ENCODE data around the gene PDE3A. TPM values are rescaled to one million over a fixed set of nuclear protein-coding genes. Genes with fewer than 3 reads are reported as not detected.

The PDE3A gene
- total RNA-seq, 1 experiment from 2014 or later: 0.36 TPM

GRCh38 chr12:20716037-20716436 lies 347.7 kb downstream of the PDE3A start:
- H3K27ac Mint-ChIP-seq (ENCODE audit: unreplicated experiment): no peak overlapping the region
- peaks cover 3% of the 10 kb centered on the region for H3K27me3 Mint-ChIP-seq (ENCODE audit: insufficient read depth, unreplicated experiment)
- intact Hi-C loops (cut with micrococcal nuclease; ENCODE audit: unreplicated experiment): loop anchor here (1.0 to 2.0 kb wide), 2 partner anchors 83 to 454 kb away; no protein-coding TSS in a partner anchor
- H3K9me3 Mint-ChIP-seq (ENCODE audit: unreplicated experiment): no peaks in the 10 kb centered on the region
- DNase-seq: peak; percentile 41 to 44
- Histone ChIP-seq H3K27me3 (replicated peaks; ENCODE audit: control insufficient read depth, insufficient read depth, low read length) (no peaks in the 10 kb centered on the region), H3K4me3 (ENCODE audit: low read depth, low read length) (no peak overlapping the region), H3K36me3 (ENCODE audit: control insufficient read depth, insufficient read depth, low read length) (no peaks in the 10 kb centered on the region), H3K9me3 (no peaks in the 10 kb centered on the region), H3K4me1 (no peaks in the 10 kb centered on the region)
- H3K36me3 Mint-ChIP-seq (ENCODE audit: insufficient read depth, unreplicated experiment): no peaks in the 10 kb centered on the region
- no peak overlapping the region for H3K4me3 Mint-ChIP-seq (ENCODE audit: unreplicated experiment)
- TF ChIP-seq, protein P1, sequence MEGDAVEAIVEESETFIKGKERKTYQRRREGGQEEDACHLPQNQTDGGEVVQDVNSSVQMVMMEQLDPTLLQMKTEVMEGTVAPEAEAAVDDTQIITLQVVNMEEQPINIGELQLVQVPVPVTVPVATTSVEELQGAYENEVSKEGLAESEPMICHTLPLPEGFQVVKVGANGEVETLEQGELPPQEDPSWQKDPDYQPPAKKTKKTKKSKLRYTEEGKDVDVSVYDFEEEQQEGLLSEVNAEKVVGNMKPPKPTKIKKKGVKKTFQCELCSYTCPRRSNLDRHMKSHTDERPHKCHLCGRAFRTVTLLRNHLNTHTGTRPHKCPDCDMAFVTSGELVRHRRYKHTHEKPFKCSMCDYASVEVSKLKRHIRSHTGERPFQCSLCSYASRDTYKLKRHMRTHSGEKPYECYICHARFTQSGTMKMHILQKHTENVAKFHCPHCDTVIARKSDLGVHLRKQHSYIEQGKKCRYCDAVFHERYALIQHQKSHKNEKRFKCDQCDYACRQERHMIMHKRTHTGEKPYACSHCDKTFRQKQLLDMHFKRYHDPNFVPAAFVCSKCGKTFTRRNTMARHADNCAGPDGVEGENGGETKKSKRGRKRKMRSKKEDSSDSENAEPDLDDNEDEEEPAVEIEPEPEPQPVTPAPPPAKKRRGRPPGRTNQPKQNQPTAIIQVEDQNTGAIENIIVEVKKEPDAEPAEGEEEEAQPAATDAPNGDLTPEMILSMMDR (IDR thresholded peaks at IDR 0.05; ENCODE audit: insufficient read depth in 1 of 2, low read depth in 1 of 2, low read length in 1 of 2, severe bottlenecking in 1 of 2, unreplicated experiment in 1 of 2): peak; percentile 21 to 57
- no peaks in the 10 kb centered on the region for H3K4me1 Mint-ChIP-seq (ENCODE audit: low read depth, unreplicated experiment)
- POLR2A ChIA-PET: no interaction called here
- no TSS peak for BruUV-seq (replicated peaks)
- CTCF ChIA-PET: no interaction called here

GRCh38 chr12:20716985-20717384 lies 348.6 kb downstream of the PDE3A start:
- Mint-ChIP-seq H3K4me3 (ENCODE audit: unreplicated experiment) (no peak overlapping the region), H3K4me1 (ENCODE audit: low read depth, unreplicated experiment) (no peaks in the 10 kb centered on the region), H3K27ac (ENCODE audit: unreplicated experiment) (no peak overlapping the region), H3K9me3 (ENCODE audit: unreplicated experiment) (no peaks in the 10 kb centered on the region), H3K27me3 (ENCODE audit: insufficient read depth, unreplicated experiment) (peaks cover 3% of the 10 kb centered on the region), H3K36me3 (ENCODE audit: insufficient read depth, unreplicated experiment) (no peaks in the 10 kb centered on the region)
- intact Hi-C loops (cut with micrococcal nuclease; ENCODE audit: unreplicated experiment): loop anchor here (1.0 to 2.0 kb wide), 2 partner anchors 82 to 453 kb away; no protein-coding TSS in a partner anchor
- Histone ChIP-seq H3K27me3 (replicated peaks; ENCODE audit: control insufficient read depth, insufficient read depth, low read length) (no peaks in the 10 kb centered on the region), H3K4me1 (no peaks in the 10 kb centered on the region), H3K9me3 (no peaks in the 10 kb centered on the region), H3K36me3 (ENCODE audit: control insufficient read depth, insufficient read depth, low read length) (no peaks in the 10 kb centered on the region), H3K4me3 (ENCODE audit: low read depth, low read length) (no peak overlapping the region)
- TF ChIP-seq, protein P1 (IDR thresholded peaks at IDR 0.05; ENCODE audit: insufficient read depth in 1 of 2, low read depth in 1 of 2, low read length in 1 of 2, severe bottlenecking in 1 of 2, unreplicated experiment in 1 of 2): no peak
- no TSS peak for BruUV-seq (replicated peaks)
- DNase-seq: no peak
- ChIA-PET POLR2A (no interaction called here), CTCF (no interaction called here)

DNA sequence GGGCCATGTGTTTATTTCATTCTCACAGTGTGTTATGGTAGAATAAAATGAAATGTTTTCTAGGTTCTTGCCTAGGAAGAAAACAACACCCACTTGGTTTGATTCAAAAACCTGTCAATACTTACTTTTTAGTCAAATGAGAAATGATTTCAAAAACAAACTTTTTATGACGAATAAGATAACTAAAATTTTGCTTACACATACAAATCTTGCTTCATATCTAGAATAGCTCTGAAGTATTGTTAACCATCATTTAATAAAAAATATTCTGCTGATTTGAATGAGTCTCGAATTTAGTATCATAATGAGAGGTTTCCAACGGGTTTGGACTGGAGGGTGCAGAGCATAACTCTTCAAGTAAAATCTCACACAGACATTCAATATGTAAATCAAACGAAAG lies 350.0 kb downstream of the PDE3A start:
- peaks cover 3% of the 10 kb centered on the region for H3K27me3 Mint-ChIP-seq (ENCODE audit: insufficient read depth, unreplicated experiment)
- CTCF ChIA-PET: no interaction called here
- DNase-seq: no peak
- Histone ChIP-seq H3K4me1 (no peaks in the 10 kb centered on the region), H3K36me3 (ENCODE audit: control insufficient read depth, insufficient read depth, low read length) (no peaks in the 10 kb centered on the region), H3K4me3 (ENCODE audit: low read depth, low read length) (no peak overlapping the region), H3K9me3 (no peaks in the 10 kb centered on the region), H3K27me3 (replicated peaks; ENCODE audit: control insufficient read depth, insufficient read depth, low read length) (no peaks in the 10 kb centered on the region)
- no peaks in the 10 kb centered on the region for H3K36me3 Mint-ChIP-seq (ENCODE audit: insufficient read depth, unreplicated experiment)
- no peak overlapping the region for H3K27ac Mint-ChIP-seq (ENCODE audit: unreplicated experiment)
- H3K4me1 Mint-ChIP-seq (ENCODE audit: low read depth, unreplicated experiment): no peaks in the 10 kb centered on the region
- H3K9me3 Mint-ChIP-seq (ENCODE audit: unreplicated experiment): no peaks in the 10 kb centered on the region
- no peak overlapping the region for H3K4me3 Mint-ChIP-seq (ENCODE audit: unreplicated experiment)
- intact Hi-C loops (cut with micrococcal nuclease; ENCODE audit: unreplicated experiment): no loop called here
- POLR2A ChIA-PET: no interaction called here
- BruUV-seq (replicated peaks): no TSS peak
- TF ChIP-seq, protein P1 (IDR thresholded peaks at IDR 0.05; ENCODE audit: insufficient read depth in 1 of 2, low read depth in 1 of 2, low read length in 1 of 2, severe bottlenecking in 1 of 2, unreplicated experiment in 1 of 2): no peak
